HG03135 (cell line): ENCODE data around the gene PCAT6.
"Not testable (repeated sequence)": the region's sequence is repeated elsewhere in the genome, so short reads cannot be mapped to it uniquely, and the experiment has no call there.

Experiments used
- ATAC-seq: cut with Tn5 transposase; IDR thresholded peaks from one replicate; pipeline ENCODE4 v1.9.1; 2021; ENCODE audit warnings: mild to moderate bottlenecking, moderate library complexity; ENCODE audit not compliant: unreplicated experiment

Gene PCAT6

GRCh38 chr1:202810615-202811295 is at the start of gene PCAT6:
PCAT6 (plus strand) TSS chr1:202810954.
- ATAC-seq = peak; percentile 75

- no peak for ATAC-seq
Observed at GRCh38 chr1:202762019-202762418, 48.7 kb upstream of the PCAT6 start.

DNA sequence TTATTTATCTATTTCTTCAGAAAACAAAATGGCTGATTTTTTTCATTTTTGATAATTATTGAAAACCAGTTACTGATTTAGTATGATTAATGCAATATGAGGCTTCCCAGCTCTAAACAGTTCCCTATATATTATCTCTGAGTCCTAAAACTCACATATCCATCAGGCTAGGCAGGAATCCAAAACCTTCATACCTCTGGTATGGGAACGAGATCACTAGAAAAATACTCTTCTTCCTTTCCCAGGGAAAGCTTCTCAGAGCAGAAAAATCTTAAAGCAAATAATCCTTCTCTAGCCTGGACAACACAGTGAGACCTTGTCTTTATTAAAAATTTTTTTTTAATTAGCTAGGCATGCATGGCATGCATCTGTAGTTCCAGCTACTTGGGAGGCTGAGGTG is 45.0 kb upstream of the PCAT6 start:
- ATAC-seq = no peak

- no peak for ATAC-seq
Observed at GRCh38 chr1:202770135-202770534, 40.6 kb upstream of the PCAT6 start.

DNA sequence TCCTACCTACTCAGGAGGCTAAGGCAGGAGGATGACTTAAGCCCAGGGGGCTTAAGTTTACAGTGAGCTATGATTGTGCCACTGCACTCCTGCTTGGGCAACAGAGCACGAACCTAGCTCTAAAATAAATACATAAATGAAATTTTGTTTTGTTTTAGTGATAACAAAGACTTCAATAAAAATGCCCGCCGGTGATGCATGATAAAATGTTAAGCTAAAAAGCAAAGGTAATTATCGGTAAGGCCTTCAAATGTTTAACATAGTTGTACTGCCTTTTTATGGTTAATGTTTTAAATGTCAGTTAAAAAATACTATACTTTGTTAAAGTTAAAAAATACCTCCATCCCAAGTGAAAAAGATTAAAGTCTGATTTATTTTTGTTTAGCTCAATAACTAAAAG is 29.6 kb upstream of the PCAT6 start:
- no peak for ATAC-seq

DNA sequence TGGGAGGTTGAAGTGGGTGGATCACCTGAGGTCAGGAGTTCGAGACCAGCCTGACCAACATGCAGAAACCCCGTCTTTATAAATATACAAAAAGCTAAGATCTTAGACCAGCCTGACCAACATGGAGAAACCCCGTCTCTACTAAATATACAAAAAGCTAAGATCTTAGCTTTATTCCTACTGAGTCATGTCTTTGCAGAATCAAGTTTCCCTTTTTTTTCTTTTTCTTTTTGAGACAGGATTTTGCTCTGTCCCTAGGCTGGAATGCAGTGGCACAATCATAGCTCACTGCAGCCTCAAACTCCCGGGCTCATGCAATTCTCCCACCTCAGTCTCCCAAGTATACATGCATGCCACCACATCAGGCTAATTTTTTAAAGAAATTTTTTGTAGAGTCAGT is 23.9 kb upstream of the PCAT6 start:
- ATAC-seq = no peak

GRCh38 chr1:202788800-202789199 is 22.0 kb upstream of the PCAT6 start:
- no peak for ATAC-seq

GRCh38 chr1:202791077-202791747 is 19.5 kb upstream of the PCAT6 start:
- no peak for ATAC-seq

DNA sequence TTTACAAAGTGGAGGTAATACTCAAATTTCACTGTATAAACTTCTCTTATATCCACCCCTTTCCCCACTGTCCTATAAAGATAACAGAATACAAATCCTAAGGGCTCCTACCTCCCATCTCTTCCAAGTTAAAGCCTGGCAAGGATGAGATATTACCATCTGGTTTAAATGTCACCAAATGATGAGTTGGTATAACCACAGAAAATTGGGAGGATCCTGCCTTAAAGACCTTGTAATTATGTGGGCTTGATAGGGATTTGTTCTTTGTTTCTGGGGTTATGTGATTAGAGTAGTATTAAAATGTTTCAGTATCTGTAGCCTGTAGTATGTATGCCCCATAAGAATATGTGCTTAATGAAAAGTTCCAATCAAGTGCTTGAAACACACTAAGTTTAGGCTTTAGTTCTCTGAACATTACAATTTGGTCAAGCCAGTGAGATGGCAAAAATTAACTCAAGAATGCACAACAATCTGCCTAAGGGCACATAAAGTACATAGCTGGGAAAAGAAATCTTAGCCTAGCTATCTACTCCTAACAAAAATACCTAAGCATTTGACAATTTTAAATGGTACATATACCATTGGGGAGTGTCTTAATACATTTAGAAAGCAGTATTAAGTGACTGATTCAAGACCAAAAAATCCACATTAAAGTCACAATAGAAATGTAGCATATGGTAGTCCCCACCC is 16.6 kb upstream of the PCAT6 start:
- no peak for ATAC-seq

DNA sequence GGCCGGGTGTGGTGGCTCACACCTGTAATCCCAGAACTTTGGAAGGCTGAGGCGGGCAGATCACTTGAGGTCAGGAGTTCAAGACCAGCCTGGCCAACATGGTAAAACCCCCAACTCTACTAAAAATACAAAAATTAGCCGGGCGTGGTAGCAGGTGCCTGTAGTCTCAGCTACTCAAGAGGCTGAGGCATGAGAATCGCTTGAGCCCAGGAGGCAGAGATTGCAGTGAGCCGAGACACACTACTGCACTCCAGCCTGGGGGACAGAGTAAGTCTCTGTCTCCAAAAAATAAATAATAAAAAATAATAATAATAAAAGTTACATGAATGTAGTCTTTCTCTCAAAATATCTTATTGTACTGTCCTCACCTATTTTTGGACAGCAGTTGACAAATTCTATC is 15.8 kb upstream of the PCAT6 start:
- not testable (repeated sequence) for ATAC-seq

- ATAC-seq = no peak
Observed at GRCh38 chr1:202796670-202797069, 14.1 kb upstream of the PCAT6 start.

DNA sequence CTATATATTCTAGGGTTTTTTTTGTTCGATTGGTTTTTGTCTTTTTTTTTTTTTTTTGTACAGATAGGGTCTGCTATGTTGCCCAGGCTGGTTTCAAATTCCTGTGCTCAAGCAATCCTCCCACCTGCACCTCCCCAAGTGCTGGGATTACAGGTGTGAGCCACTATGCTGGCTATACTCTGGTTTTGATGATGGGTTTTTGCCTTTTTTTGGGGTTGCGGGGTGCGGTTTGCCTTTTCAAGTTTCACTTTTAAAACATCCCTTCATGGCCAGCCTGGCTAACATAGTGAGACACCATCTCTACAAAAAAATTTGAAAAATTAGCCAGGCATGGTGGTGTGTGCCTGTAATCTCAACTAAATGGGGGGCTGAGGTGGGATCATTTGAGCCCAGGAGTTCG is 12.5 kb upstream of the PCAT6 start:
- no peak for ATAC-seq

DNA sequence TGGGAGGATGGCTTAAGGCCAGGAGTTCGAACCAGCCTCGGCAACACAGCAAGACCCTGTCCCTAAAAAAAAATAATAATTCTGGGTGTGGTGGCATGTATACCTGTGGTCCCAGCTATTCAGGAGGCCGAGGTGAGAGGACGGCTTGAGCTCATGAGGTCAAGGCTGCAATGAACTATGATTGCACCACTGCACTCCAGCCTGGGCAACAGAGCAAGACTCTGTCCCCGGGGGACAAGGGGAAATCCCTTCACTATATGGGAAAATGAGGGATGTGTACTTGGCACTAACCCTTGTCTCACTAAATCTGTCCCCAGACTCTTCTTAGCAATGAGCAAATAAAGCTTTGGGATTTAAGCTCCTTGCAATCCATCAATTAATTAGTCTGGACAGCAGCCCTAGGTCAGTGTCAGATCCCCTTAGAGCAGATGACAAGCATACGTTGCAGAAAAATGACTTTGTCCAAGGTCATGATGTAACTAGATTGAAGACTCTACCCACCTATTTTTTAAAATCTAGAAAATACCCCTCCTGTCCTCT is 11.9 kb upstream of the PCAT6 start:
- ATAC-seq = no peak

DNA sequence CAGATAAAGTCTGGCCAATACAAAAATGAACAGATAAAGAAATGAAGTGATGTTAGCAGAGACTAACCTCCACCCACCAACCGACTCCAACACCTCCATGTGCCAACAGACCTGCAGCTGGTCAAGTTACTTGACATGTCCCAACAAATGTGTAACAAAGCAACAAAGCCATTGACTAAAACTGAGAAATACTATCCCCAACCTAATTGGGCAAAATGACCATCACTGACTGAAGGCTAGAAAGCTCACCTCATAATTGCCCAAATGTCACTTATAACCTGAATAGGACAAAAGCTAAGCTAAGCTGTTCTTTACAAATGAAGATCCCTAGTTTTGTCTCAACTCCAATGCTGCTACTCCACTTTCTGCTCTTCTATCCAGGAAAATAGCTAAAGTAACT is 10.0 kb upstream of the PCAT6 start:
- ATAC-seq = no peak

GRCh38 chr1:202801175-202801574 is 9.6 kb upstream of the PCAT6 start:
- no peak for ATAC-seq

DNA sequence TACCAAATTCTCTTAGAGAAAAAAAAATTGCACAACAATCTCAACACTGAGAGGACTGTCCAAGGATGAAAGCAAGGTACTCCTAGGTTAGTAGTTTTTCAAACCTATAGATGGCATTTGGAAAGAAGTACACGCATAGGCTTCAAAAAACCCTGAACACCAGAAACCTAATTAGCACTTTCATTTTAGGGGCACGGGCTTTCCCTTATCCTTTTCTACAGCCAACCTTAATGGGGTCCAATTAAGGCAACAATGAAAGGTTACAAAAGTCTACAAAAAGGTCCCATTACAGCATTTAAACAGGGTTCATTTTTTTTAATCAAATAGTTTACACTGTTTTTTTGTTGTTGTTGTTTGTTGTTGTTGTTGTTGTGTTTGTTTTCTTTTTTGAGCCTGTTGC is 8.7 kb upstream of the PCAT6 start:
- no peak for ATAC-seq

GRCh38 chr1:202802998-202803932 is 7.5 kb upstream of the PCAT6 start:
- no peak for ATAC-seq

- no peak for ATAC-seq
Observed at GRCh38 chr1:202804126-202804525, 6.6 kb upstream of the PCAT6 start.

DNA sequence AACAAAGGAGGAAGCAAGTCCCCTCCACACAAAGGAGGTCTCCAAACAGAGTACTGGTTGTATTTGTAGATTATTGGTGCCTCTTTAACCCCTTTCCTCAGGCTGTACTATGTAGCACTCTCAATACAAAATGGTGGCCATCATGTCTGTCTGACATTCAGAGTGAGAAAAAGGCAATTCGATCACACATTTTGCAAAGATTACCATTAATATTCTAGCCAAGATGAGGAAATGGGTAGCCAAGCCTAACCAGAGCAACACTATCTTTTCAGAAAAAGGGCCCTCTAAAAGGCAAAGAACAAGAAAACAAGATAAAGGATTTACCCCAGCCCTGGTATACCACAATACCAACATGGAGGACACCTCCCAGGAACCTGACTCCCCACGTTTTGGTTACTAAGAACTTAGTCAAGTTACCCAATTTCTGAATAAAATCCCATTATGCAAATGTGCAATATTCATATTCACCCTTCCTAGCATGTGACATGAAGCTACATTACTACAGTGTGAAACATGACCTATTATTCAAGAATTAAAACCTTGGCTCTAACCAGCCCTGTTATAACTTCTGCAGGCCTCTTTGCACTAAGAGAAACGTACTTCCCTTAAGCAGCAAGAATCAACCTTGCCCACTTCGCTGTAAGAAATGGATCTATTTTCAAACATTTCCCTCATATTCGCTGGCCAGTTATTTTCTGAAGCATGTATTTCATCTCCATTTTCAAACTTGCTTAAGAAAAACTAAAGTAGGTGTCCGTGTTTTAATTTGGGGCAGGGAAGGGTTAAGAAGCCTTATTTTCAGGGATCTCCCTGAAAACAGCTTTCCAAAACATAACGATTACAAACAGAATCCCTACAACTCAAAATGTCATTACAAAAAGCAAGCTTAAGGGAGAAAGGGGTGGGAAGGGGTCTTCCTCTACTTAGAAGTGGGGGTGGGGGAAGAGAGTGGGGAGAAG is 4.6 kb upstream of the PCAT6 start:
- no peak for ATAC-seq
